ENCODE data around the gene PLAAT4. TPM values are rescaled to one million over a fixed set of nuclear protein-coding genes. Genes with fewer than 3 reads are reported as not detected.

Gene PLAAT4
- total RNA-seq, 1 donor from 2014 or later = 32.7 TPM

DNA sequence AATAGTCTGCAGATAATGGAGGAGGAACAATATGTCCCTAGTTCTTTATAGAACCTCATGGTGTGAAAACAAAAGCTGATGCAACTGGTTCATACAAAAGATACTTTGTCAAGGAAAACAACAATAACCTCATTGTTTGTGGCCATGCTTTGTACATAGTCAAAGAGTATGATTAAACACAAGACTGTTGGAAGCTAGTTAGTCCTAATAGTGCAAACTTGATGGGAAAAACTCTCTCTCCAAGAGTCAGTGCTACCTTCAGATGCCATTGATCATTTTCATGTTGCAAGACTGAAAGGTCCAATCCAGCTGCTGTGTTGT is 46.7 kb downstream of the PLAAT4 start:
- no peak overlapping the region for H3K4me3 ChIP-seq (ENCODE audit: low read depth, low read length)
- no peak for TF ChIP-seq CTCF (conservative IDR thresholded peaks at IDR 0.05; ENCODE audit: low read depth, low read length)
- DNase-seq (ENCODE audit: low read depth) = no peak

GRCh38 chr11:63586451-63587166 is 50.0 kb downstream of the PLAAT4 start:
- H3K4me3 ChIP-seq (ENCODE audit: low read depth, low read length) = no peak overlapping the region
- DNase-seq (ENCODE audit: low read depth) = no peak
- TF ChIP-seq CTCF (conservative IDR thresholded peaks at IDR 0.05; ENCODE audit: low read depth, low read length) = no peak

- no peak for DNase-seq (ENCODE audit: low read depth)
- no peak overlapping the region for H3K4me3 ChIP-seq (ENCODE audit: low read depth, low read length)
- no peak for TF ChIP-seq CTCF (conservative IDR thresholded peaks at IDR 0.05; ENCODE audit: low read depth, low read length)
Measured at GRCh38 chr11:63589000-63589399, 52.4 kb downstream of the PLAAT4 start.

DNA sequence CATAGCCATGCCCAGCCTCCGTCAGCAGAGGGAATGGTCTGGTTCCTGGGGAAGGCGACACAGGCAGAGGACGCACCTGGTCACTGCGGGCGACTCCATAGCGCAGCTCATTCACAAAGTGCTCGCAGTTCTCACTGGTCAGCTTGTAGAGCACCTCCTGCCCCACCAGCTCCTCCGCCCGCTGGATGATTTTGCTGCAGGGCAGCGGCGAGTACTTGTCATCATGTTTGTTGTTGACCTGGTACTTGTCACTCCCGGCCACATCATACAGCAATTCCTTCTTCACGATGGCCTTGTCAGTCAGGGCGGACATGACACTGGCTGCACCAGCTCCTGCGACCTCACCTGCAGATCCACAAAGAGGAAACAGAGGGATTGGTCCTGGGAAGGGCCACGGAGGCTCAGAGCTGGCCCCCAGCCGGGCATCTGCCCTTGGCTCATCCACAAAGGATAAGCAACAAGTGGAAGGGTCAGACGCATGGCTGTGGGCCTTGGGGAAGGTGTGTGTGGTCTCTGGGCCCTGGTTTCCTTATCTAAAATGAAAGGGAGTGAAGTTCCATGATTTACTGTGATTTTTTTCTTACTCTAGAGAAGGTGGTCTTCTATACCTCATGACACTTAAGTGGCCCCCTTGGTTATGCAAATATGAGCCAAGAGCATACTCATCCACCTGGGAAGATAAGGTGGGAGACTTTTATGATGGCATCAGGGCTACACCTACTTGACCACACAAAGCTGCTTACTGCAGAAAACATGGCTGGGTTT is 53.6 kb downstream of the PLAAT4 start:
- no peak for DNase-seq (ENCODE audit: low read depth)

GRCh38 chr11:63592975-63593395 is 56.4 kb downstream of the PLAAT4 start:
- peak; percentile 75 for TF ChIP-seq CTCF (conservative IDR thresholded peaks at IDR 0.05; ENCODE audit: low read depth, low read length)
- no peak for DNase-seq (ENCODE audit: low read depth)
- no peak overlapping the region for H3K4me3 ChIP-seq (ENCODE audit: low read depth, low read length)

More for the DNA sequence above, 53.6 kb downstream of the PLAAT4 start:
- H3K4me3 ChIP-seq (ENCODE audit: low read depth, low read length) = no peak overlapping the region
- no peak for TF ChIP-seq CTCF (conservative IDR thresholded peaks at IDR 0.05; ENCODE audit: low read depth, low read length)

DNA sequence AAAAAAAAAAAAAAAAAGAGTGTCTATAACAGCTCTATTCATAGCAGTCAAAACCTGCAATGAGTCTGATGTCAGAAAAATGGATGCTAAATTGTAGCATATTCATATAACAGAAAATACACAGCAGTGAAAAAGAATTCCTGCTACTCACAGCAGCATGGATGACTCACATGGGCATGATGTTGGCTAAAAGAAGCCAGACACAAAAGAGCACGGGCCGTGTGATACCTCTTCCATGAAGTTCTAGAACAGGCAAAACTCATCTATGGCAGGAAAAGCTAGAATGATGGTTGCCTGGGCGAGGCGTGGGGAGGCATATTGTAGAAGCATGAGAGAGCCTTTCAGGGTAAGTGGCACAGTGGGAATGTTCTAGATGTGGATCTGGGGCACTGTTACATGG is 58.7 kb downstream of the PLAAT4 start:
- TF ChIP-seq CTCF (conservative IDR thresholded peaks at IDR 0.05; ENCODE audit: low read depth, low read length) = no peak
- no peak for DNase-seq (ENCODE audit: low read depth)
- H3K4me3 ChIP-seq (ENCODE audit: low read depth, low read length) = no peak overlapping the region

Other genes starting within 250 kb of the PLAAT4 start
- gene SLC22A9, start 167.0 kb upstream of the PLAAT4 start, total RNA-seq = not detected in 2 replicates
- gene PLAAT5, start 45.6 kb upstream of the PLAAT4 start, total RNA-seq = 0.06 and 1.6 TPM in 2 replicates
- 0.07 TPM in 1 of 2 replicates, not detected in the other for gene LGALS12, start 30.7 kb upstream of the PLAAT4 start, total RNA-seq
- 0.29 TPM in 1 of 2 replicates, not detected in the other for gene PLAAT2, start 26.6 kb downstream of the PLAAT4 start, total RNA-seq
- 68.2 and 95.4 TPM in 2 replicates for gene PLAAT3, start 77.6 kb downstream of the PLAAT4 start, total RNA-seq
- 32.3 and 44.0 TPM in 2 replicates for gene ATL3, start 134.6 kb downstream of the PLAAT4 start, total RNA-seq
- 125 and 142 TPM in 2 replicates for gene RTN3, start 144.7 kb downstream of the PLAAT4 start, total RNA-seq
- 12.7 and 17.4 TPM in 2 replicates for gene ZFTA, start 232.0 kb downstream of the PLAAT4 start, total RNA-seq